HCT116 (cell line): ENCODE measurements around the gene FBXO40. TPM values are rescaled to one million over a fixed set of nuclear protein-coding genes. Genes with fewer than 3 reads are reported as not detected.
"Not testable (repeated sequence)": the region's sequence is repeated elsewhere in the genome, so short reads cannot be mapped to it uniquely, and the experiment has no call there.

ENCODE experiments used
- ATAC-seq: fragments of 200-7000 bp; cut with Tn5 transposase; 2 replicates; pipeline ENCODE4 v1.9.1; 2020; ENCODE audit warnings: mild to moderate bottlenecking, moderate library complexity
- BruUV-seq: library from RNA; stranded (reverse); fragments of 400-500 nt; replicated peaks from 2 replicates; lab custom pipeline; 2021; lab: Mats Ljungman, UMichigan
- CTCF ChIA-PET: fragments of 300-600 bp; sonication (Branson Sonifier 250); formaldehyde crosslinking; loops from one replicate; lab custom pipeline; 2021; ENCODE audit warnings: antibody characterized with exemption; lab: Charles Lee
- POLR2A ChIA-PET: fragments of 300-600, 350-600 bp; sonication (Branson Sonifier 250); formaldehyde crosslinking; loops from one replicate; lab custom pipeline; 2021; ENCODE audit warnings: antibody characterized with exemption; lab: Charles Lee
- RAD21 ChIA-PET, 2 experiments: fragments of 300-600 bp; sonication (Branson Sonifier 250); formaldehyde crosslinking; loops; one replicate each; lab custom pipeline; 2023; ENCODE audit warnings: low total read pairs in 2 of 2; ENCODE audit not compliant: uncharacterized antibody in 2 of 2, unreplicated experiment in 2 of 2, low non-redundant PET in 1 of 2; lab: Charles Lee
- DNase-seq: peaks from one replicate; pipeline ENCODE4 v3.0.0-alpha.2; 2010; ENCODE audit warnings: low read depth, low spot score
- H2AFZ ChIP-seq: fragments of 200-600 bp; shearing (Covaris generic), sonication (generic); 2 replicates; pipeline ENCODE4 v1.6.1; 2017; ENCODE audit warnings: low read depth, mixed run types, mixed read lengths, antibody characterized with exemption, low read length; ENCODE audit not compliant: poor library complexity, severe bottlenecking
- H3K27ac ChIP-seq: 2 replicates; pipeline ENCODE4 v1.5.1; 2012; ENCODE audit warnings: low read depth, low read length
- H3K27me3 ChIP-seq: fragments of 200-600 bp; sonication (generic); 2 replicates; pipeline ENCODE4 v1.6.1; 2016; ENCODE audit warnings: mixed run types, low read length, mixed read lengths; ENCODE audit not compliant: insufficient read depth
- H3K36me3 ChIP-seq, 2 experiments: fragments of 200-500 bp in 1 of 2; fragments of 200-600 bp in 1 of 2; sonication (Bioruptor generic) in 1 of 2; sonication (generic) in 1 of 2; 2 replicates each; pipeline versions ENCODE4 v1.5.1 to v1.6.1; 2014 to 2016; ENCODE audit warnings: low read length in 2 of 2, inconsistent platforms in 1 of 2, mixed read lengths in 1 of 2, mixed run types in 1 of 2; ENCODE audit not compliant: insufficient read depth in 2 of 2, control insufficient read depth in 1 of 2
- H3K4me1 ChIP-seq, 2 experiments: fragments of 200-600 bp in 1 of 2; sonication (generic) in 1 of 2; 2 replicates each; pipeline versions ENCODE4 v1.5.1 to v1.6.1; 2012 to 2017; ENCODE audit warnings: low read length in 2 of 2, inconsistent platforms in 1 of 2, mild to moderate bottlenecking in 1 of 2, mixed read lengths in 1 of 2, mixed run types in 1 of 2, moderate library complexity in 1 of 2; ENCODE audit not compliant: insufficient read depth in 2 of 2, control insufficient read depth in 1 of 2
- H3K4me2 ChIP-seq: fragments of 200-600 bp; sonication (generic); 2 replicates; pipeline ENCODE4 v1.6.1; 2017; ENCODE audit warnings: mixed run types, low read length, mixed read lengths
- H3K4me3 ChIP-seq, 2 experiments: fragments of 200-600 bp in 1 of 2; sonication (generic) in 1 of 2; replicated peaks in 1 of 2; 2 replicates each; pipeline ENCODE4 v1.5.1; 2011 to 2016; ENCODE audit warnings: low read length in 2 of 2, control low read depth in 1 of 2, low read depth in 1 of 2, mild to moderate bottlenecking in 1 of 2, mixed read lengths in 1 of 2, mixed run types in 1 of 2
- H3K79me2 ChIP-seq: fragments of 200-600 bp; sonication (generic); 2 replicates; pipeline ENCODE4 v1.6.1; 2017; ENCODE audit warnings: mild to moderate bottlenecking, mixed run types, low read length, moderate library complexity, mixed read lengths; ENCODE audit not compliant: insufficient read depth
- H3K9ac ChIP-seq: fragments of 200-600 bp; sonication (generic); 2 replicates; pipeline ENCODE4 v1.6.1; 2016; ENCODE audit warnings: low read length, mixed read lengths
- H3K9me2 ChIP-seq: fragments of 200-600 bp; sonication (generic), shearing (Covaris generic); 2 replicates; pipeline ENCODE4 v1.6.1; 2017; ENCODE audit warnings: mixed run types, mild to moderate bottlenecking, moderate library complexity; ENCODE audit not compliant: insufficient read depth
- H3K9me3 ChIP-seq, 2 experiments: fragments of 200-500 bp in 1 of 2; fragments of 200-600 bp in 1 of 2; sonication (Bioruptor generic) in 1 of 2; sonication (generic) in 1 of 2; 2 replicates each; pipeline ENCODE4 v1.6.1; 2014 to 2017; ENCODE audit warnings: low read length in 2 of 2, mixed read lengths in 2 of 2, inconsistent platforms in 1 of 2, low read depth in 1 of 2, mild to moderate bottlenecking in 1 of 2, mixed run types in 1 of 2, moderate library complexity in 1 of 2; ENCODE audit not compliant: control insufficient read depth in 1 of 2, insufficient read depth in 1 of 2
- H4K20me1 ChIP-seq: fragments of 200-600 bp; sonication (generic), shearing (Covaris generic); 2 replicates; pipeline ENCODE4 v1.6.1; 2017; ENCODE audit warnings: mixed run types, mild to moderate bottlenecking, moderate library complexity; ENCODE audit not compliant: insufficient read depth
- CBX3 ChIP-seq: IDR thresholded peaks from 2 replicates; pipeline ENCODE4 v1.6.1; 2012; ENCODE audit warnings: low read depth
- CEBPB ChIP-seq: IDR thresholded peaks from 2 replicates; pipeline ENCODE4 v1.6.1; 2012; ENCODE audit warnings: low read depth
- EGR1 ChIP-seq: IDR thresholded peaks from 2 replicates; pipeline ENCODE4 v1.6.1; 2012; ENCODE audit warnings: low read depth
- EZH2 ChIP-seq: fragments of 200-600 bp; sonication (generic); IDR thresholded peaks from 2 replicates; pipeline ENCODE4 v1.6.1; 2017; ENCODE audit warnings: antibody characterized with exemption, mixed run types
- EZH2phosphoT487 ChIP-seq: fragments of 200-600 bp; IDR thresholded peaks from 2 replicates; pipeline ENCODE4 v1.6.1; 2018; ENCODE audit warnings: antibody characterized with exemption, borderline replicate concordance
- FOSL1 ChIP-seq: IDR thresholded peaks from 2 replicates; pipeline ENCODE4 v1.6.1; 2012; ENCODE audit warnings: low read depth
- JUND ChIP-seq: IDR thresholded peaks from 2 replicates; pipeline ENCODE4 v1.6.1; 2012
- POLR2A ChIP-seq: IDR thresholded peaks from 2 replicates; pipeline ENCODE4 v1.7.0; 2011; ENCODE audit warnings: borderline replicate concordance; ENCODE audit not compliant: insufficient read depth, insufficient read length; ENCODE audit errors: extremely low read depth
- SIN3A ChIP-seq: IDR thresholded peaks from 2 replicates; pipeline ENCODE4 v1.6.1; 2012; ENCODE audit warnings: low read depth
- SRF ChIP-seq: IDR thresholded peaks from 2 replicates; pipeline ENCODE4 v1.6.1; 2012; ENCODE audit warnings: low read depth
- intact Hi-C: fragments of 100-400 bp; cut with micrococcal nuclease; formaldehyde crosslinking; loops from 2 replicates; pipeline ENCODE4 v1.10.0; 2022
- total RNA-seq: library from RNA; stranded (reverse); gene quantifications from one replicate; pipeline ENCODE4 v1.2.1, GENCODE V29; 2021; ENCODE audit not compliant: unreplicated experiment
- TF ChIP-seq, protein P1 (sequence below): IDR thresholded peaks from 2 replicates; pipeline ENCODE4 v1.6.1; 2012; ENCODE audit warnings: low read depth

FBXO40 gene
- total RNA-seq, 1 experiment from 2014 or later, result not detected

DNA sequence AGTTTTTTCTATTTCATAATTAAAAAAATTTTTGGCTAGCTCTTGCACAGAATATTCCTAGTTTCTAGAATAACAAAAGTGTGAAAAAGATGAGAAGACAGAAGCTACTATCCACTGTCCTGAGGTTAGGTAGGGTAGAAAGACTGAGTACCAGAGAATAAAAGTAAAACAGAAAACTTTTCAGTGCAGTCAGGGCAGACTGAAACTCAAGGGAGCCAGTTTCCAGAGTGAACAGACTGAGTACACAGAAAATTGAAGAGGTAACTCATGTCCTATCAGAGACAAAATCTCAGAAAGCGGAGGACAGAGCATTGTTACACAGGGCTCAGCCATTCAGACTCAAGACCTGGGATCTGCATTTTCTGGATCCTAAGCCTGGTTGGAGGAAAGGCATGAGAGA, 8.8 kb upstream of the FBXO40 start:
- H2AFZ ChIP-seq, result no peak overlapping the region
- ATAC-seq, result no peak
- RAD21 ChIA-PET, result no interaction called here
- POLR2A ChIA-PET, result no interaction called here
- H3K27ac ChIP-seq, result no peak overlapping the region
- no peak overlapping the region for H3K4me2 ChIP-seq
- H3K4me3 ChIP-seq, result no peak overlapping the region
- TF ChIP-seq SRF (no peak), POLR2A (no peak), CEBPB (no peak), CBX3 (no peak), EZH2 (no peak), EGR1 (no peak), FOSL1 (no peak), SIN3A (no peak), EZH2phosphoT487 (no peak), JUND (no peak)
- TF ChIP-seq, protein P1, sequence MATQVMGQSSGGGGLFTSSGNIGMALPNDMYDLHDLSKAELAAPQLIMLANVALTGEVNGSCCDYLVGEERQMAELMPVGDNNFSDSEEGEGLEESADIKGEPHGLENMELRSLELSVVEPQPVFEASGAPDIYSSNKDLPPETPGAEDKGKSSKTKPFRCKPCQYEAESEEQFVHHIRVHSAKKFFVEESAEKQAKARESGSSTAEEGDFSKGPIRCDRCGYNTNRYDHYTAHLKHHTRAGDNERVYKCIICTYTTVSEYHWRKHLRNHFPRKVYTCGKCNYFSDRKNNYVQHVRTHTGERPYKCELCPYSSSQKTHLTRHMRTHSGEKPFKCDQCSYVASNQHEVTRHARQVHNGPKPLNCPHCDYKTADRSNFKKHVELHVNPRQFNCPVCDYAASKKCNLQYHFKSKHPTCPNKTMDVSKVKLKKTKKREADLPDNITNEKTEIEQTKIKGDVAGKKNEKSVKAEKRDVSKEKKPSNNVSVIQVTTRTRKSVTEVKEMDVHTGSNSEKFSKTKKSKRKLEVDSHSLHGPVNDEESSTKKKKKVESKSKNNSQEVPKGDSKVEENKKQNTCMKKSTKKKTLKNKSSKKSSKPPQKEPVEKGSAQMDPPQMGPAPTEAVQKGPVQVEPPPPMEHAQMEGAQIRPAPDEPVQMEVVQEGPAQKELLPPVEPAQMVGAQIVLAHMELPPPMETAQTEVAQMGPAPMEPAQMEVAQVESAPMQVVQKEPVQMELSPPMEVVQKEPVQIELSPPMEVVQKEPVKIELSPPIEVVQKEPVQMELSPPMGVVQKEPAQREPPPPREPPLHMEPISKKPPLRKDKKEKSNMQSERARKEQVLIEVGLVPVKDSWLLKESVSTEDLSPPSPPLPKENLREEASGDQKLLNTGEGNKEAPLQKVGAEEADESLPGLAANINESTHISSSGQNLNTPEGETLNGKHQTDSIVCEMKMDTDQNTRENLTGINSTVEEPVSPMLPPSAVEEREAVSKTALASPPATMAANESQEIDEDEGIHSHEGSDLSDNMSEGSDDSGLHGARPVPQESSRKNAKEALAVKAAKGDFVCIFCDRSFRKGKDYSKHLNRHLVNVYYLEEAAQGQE, result no peak
- CTCF ChIA-PET, result no interaction called here
- no peaks in the 10 kb centered on the region for H4K20me1 ChIP-seq
- H3K9me2 ChIP-seq, result no peaks in the 10 kb centered on the region
- no peak for DNase-seq
- H3K4me1 ChIP-seq, result no peaks in the 10 kb centered on the region
- H3K9ac ChIP-seq, result no peak overlapping the region
- no peaks in the 10 kb centered on the region for H3K27me3 ChIP-seq
- no peaks in the 10 kb centered on the region for H3K79me2 ChIP-seq
- no peaks in the 10 kb centered on the region for H3K36me3 ChIP-seq
- intact Hi-C loops, result no loop called here
- H3K9me3 ChIP-seq, result no peaks in the 10 kb centered on the region
- BruUV-seq, result no TSS peak

DNA sequence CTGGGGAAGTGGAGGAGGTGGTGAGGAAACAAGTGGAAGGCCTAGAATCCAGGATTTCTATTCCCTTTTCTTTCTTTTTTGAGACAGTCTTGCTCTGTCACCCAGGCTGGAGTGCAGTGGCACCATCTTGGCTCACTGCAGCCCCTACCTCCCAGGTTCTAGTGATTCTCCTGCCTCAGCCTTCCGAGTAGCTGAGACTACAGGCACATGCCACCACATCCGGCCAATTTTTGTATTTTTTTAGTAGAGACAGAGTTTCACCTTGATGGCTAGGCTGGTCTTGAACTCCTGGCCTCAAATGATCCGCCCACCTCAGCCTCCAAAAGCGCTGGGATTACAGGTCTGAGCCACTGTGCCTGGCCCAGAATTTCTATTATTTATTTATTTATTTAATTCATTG, 627 bp downstream of the FBXO40 start:
- H3K36me3 ChIP-seq, H3K4me1 ChIP-seq, ATAC-seq, POLR2A ChIA-PET, H2AFZ ChIP-seq, H3K4me3 ChIP-seq, intact Hi-C loops, H3K9me2 ChIP-seq, RAD21 ChIA-PET, H3K4me2 ChIP-seq, DNase-seq, H4K20me1 ChIP-seq, BruUV-seq, CTCF ChIA-PET, H3K27ac ChIP-seq, H3K79me2 ChIP-seq, H3K9me3 ChIP-seq, H3K9ac ChIP-seq, H3K27me3 ChIP-seq: not testable (repeated sequence)
